Neural cell (in vitro differentiated cells): ENCODE results near the gene HEMK1.

Source experiments
- EP300 ChIP-seq: fragments of 450-650 bp; conservative IDR thresholded peaks from 2 replicates; pipeline ENCODE4 v1.6.1; 2014; ENCODE audit warnings: antibody characterized with exemption, mild to moderate bottlenecking, moderate library complexity; ENCODE audit not compliant: poor library complexity, severe bottlenecking
- EZH2 ChIP-seq: fragments of 200-600, 300-800 bp; shearing (Covaris generic), sonication (generic); IDR thresholded peaks from 2 replicates; pipeline ENCODE4 v1.6.1; 2014; ENCODE audit warnings: antibody characterized with exemption, low read length, borderline replicate concordance, mild to moderate bottlenecking; ENCODE audit not compliant: insufficient read depth, poor library complexity, severe bottlenecking
- MXI1 ChIP-seq: fragments of 450-650 bp; conservative IDR thresholded peaks from 2 replicates; pipeline ENCODE4 v1.6.1; 2014; ENCODE audit warnings: antibody characterized with exemption, mild to moderate bottlenecking; ENCODE audit not compliant: poor library complexity, severe bottlenecking
- POLR2AphosphoS5 ChIP-seq: IDR thresholded peaks from 2 replicates; pipeline ENCODE4 v1.6.1; 2012
- RAD21 ChIP-seq: fragments of 450-650 bp; conservative IDR thresholded peaks from 2 replicates; pipeline ENCODE4 v1.6.1; 2014; ENCODE audit warnings: antibody characterized with exemption, mild to moderate bottlenecking, moderate library complexity
- TAF1 ChIP-seq: IDR thresholded peaks from 2 replicates; pipeline ENCODE4 v1.6.1; 2012; ENCODE audit warnings: low read depth
- TF ChIP-seq, protein P1 (sequence below): fragments of 450-650 bp; IDR thresholded peaks from 2 replicates; pipeline ENCODE4 v1.5.1; 2014; ENCODE audit warnings: antibody characterized with exemption, mild to moderate bottlenecking, moderate library complexity; ENCODE audit not compliant: poor library complexity, severe bottlenecking
- TF ChIP-seq, protein P2 (sequence below): IDR thresholded peaks from 2 replicates; pipeline ENCODE4 v1.6.1; 2012; ENCODE audit warnings: borderline replicate concordance

DNA sequence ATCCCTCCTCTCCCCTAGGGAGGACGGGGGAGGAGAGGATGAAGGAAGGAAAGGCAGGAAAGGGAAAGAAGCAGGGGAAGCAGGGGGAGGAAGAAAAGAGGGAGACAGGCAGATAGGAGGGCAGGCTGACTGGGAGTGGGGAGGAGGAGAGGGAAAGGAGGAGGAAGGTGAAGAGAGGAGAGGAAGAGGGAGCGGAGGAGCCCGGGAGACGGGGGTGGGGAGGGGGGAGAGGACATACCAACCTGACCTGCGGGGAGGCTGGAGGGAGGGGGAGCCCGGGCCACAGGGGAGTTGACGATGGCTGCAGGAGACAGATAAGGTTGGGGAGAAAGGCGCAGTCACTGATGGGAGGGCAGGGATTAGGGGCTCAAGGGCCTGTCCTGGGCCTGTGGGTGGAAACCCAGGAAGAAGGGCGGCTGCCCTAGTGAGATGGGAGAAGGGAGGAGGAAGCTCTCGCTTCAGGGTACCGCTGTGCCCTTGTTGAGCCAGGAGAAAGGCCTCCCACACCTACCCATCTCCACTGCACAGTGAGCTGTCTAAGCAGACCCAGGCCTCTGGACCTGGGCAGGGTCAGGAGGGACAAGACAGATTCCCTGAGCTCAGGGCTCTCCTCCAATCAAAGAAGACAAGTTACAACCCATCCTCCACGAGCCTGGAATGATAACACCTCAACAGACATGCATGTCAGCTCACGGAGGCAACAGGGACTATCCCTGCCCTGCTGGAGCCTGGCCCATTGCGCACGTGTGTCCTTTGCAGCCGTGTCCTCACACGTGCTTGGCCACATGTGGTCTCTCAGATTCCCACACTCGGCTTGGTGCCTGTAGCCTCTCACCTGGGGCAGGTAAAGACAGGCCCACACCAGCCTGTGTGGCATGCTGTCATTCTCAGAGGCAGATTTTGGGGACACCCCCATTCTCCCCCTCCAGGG is 29.7 kb upstream of the HEMK1 start:
- no peak for TF ChIP-seq POLR2AphosphoS5
- TF ChIP-seq, protein P1, sequence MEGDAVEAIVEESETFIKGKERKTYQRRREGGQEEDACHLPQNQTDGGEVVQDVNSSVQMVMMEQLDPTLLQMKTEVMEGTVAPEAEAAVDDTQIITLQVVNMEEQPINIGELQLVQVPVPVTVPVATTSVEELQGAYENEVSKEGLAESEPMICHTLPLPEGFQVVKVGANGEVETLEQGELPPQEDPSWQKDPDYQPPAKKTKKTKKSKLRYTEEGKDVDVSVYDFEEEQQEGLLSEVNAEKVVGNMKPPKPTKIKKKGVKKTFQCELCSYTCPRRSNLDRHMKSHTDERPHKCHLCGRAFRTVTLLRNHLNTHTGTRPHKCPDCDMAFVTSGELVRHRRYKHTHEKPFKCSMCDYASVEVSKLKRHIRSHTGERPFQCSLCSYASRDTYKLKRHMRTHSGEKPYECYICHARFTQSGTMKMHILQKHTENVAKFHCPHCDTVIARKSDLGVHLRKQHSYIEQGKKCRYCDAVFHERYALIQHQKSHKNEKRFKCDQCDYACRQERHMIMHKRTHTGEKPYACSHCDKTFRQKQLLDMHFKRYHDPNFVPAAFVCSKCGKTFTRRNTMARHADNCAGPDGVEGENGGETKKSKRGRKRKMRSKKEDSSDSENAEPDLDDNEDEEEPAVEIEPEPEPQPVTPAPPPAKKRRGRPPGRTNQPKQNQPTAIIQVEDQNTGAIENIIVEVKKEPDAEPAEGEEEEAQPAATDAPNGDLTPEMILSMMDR: no peak
- no peak for TF ChIP-seq TAF1
- no peak for TF ChIP-seq EP300
- no peak for TF ChIP-seq RAD21
- no peak for TF ChIP-seq EZH2
- TF ChIP-seq, protein P2, sequence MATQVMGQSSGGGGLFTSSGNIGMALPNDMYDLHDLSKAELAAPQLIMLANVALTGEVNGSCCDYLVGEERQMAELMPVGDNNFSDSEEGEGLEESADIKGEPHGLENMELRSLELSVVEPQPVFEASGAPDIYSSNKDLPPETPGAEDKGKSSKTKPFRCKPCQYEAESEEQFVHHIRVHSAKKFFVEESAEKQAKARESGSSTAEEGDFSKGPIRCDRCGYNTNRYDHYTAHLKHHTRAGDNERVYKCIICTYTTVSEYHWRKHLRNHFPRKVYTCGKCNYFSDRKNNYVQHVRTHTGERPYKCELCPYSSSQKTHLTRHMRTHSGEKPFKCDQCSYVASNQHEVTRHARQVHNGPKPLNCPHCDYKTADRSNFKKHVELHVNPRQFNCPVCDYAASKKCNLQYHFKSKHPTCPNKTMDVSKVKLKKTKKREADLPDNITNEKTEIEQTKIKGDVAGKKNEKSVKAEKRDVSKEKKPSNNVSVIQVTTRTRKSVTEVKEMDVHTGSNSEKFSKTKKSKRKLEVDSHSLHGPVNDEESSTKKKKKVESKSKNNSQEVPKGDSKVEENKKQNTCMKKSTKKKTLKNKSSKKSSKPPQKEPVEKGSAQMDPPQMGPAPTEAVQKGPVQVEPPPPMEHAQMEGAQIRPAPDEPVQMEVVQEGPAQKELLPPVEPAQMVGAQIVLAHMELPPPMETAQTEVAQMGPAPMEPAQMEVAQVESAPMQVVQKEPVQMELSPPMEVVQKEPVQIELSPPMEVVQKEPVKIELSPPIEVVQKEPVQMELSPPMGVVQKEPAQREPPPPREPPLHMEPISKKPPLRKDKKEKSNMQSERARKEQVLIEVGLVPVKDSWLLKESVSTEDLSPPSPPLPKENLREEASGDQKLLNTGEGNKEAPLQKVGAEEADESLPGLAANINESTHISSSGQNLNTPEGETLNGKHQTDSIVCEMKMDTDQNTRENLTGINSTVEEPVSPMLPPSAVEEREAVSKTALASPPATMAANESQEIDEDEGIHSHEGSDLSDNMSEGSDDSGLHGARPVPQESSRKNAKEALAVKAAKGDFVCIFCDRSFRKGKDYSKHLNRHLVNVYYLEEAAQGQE: no peak
- TF ChIP-seq MXI1: no peak
